PC-3 (cell line): ENCODE results near the gene GSC2.

Experiments used
- EZH2 ChIP-seq: fragments of 300-600 bp; sonication (generic); IDR thresholded peaks from one replicate; pipeline ENCODE4 v1.6.1; 2017; ENCODE audit warnings: antibody characterized with exemption, mild to moderate bottlenecking, low read length; ENCODE audit not compliant: unreplicated experiment
- EZH2phosphoT487 ChIP-seq: fragments of 300-600 bp; sonication (generic); IDR thresholded peaks from 2 replicates; pipeline ENCODE4 v1.6.1; 2018; ENCODE audit warnings: mild to moderate bottlenecking, antibody characterized with exemption, low read length, borderline replicate concordance
- TF ChIP-seq, protein P1 (sequence below): fragments of 300-600 bp; sonication (generic); conservative IDR thresholded peaks from 2 replicates; pipeline ENCODE4 v1.5.1; 2017; ENCODE audit warnings: antibody characterized with exemption, low read depth, mild to moderate bottlenecking, low read length

- TF ChIP-seq, protein P1, sequence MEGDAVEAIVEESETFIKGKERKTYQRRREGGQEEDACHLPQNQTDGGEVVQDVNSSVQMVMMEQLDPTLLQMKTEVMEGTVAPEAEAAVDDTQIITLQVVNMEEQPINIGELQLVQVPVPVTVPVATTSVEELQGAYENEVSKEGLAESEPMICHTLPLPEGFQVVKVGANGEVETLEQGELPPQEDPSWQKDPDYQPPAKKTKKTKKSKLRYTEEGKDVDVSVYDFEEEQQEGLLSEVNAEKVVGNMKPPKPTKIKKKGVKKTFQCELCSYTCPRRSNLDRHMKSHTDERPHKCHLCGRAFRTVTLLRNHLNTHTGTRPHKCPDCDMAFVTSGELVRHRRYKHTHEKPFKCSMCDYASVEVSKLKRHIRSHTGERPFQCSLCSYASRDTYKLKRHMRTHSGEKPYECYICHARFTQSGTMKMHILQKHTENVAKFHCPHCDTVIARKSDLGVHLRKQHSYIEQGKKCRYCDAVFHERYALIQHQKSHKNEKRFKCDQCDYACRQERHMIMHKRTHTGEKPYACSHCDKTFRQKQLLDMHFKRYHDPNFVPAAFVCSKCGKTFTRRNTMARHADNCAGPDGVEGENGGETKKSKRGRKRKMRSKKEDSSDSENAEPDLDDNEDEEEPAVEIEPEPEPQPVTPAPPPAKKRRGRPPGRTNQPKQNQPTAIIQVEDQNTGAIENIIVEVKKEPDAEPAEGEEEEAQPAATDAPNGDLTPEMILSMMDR = no peak
- TF ChIP-seq EZH2phosphoT487 (no peak), EZH2 (no peak)
Observed at GRCh38 chr22:19122143-19122751, 27.8 kb downstream of the GSC2 start, which contains the start of gene DGCR2.
